NCI-H748 (cell line): ENCODE results near the gene LENG1.

Source experiments
- DNase-seq: peaks from one replicate; lab custom pipeline; 2025; ENCODE audit not compliant: unreplicated experiment; lab: John Stamatoyannopoulos, UW

The LENG1 gene

DNA sequence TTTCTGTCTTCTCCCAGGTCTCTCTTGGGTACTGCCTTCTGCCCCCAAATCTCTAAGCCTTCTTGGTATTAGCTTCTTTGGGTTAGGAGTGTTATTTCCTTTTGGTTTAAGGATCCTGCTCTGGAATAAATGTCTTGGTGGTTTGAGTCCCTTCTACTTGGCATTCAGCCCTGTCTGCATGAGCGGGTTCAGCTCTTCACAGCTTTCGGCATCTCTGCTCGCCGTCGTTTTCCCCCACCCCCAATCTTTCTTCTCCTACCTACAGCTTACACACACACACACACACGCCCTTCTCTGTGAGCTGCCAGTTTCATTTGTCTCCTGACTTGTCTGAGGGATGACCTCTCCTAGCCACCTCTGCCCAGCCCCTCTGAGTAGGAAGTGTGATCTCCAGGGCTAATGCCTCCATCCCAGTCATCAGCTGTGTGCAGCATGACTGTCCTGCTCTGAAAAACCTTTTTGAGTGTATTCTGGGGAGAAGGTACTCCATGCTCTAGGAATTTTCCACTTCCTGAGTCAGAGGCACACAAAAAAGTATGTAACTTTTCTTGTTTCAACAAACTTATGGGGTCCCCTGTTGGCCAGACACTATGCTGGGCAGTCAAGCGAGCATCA is 17.2 kb downstream of the LENG1 start:
- no peak for DNase-seq

DNA sequence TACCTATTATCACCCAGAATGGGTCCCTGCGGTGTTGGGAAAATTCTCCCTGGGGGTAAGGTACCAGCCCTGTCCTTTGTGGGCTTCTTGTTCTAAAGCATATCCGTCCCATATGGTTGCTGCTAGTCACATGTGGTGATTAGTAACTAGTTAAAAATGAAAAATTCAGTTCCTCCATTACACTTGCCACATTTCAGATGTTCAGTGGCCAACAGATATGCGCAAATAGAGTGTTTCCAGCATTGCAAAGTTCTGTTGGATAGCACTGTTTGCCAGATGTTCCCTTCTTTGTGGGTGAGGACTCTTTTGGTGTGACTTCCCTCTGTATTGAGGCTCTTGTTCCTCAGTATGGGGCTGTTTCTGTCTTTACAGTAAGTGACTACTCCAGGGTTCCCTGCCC is 18.2 kb downstream of the LENG1 start:
- no peak for DNase-seq

DNA sequence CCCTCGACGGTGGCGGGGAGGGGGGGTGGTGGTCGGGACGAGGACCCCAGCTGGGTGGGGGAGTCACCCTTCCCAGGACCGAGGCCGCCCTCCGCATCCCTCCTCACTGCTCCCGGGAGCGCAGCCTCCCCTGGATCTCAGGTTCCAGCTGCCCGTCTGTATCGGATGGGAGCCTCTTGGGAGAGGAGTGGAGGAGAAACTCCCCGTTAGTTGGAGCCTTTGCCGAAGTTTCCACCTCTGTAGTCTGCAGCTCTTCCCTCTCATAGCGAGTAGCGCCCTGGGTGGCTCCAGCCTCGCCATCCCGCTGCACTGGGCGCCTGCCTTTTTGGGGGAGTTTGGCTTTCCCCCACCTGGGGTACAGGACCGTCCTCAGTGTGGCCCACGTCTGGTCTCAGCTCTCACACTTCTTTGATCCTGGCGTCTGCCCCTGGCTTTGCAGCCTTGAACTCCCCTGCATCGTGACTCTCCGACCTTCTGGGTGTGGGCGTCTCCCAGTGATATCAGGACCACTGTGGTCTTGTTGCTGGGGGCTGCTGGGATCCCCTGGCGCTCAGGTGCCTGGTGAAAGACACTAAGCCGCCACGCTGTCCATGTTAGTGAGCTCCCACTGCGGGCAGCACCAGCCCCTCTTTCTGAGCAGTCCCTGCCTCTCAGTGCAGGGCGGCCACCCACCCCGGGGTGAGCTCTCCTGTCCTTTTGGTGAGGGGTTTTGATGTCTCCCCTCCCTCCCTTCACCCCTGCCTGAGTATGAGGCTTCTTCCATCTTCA is 20.8 kb downstream of the LENG1 start:
- DNase-seq: peak; percentile 48

DNA sequence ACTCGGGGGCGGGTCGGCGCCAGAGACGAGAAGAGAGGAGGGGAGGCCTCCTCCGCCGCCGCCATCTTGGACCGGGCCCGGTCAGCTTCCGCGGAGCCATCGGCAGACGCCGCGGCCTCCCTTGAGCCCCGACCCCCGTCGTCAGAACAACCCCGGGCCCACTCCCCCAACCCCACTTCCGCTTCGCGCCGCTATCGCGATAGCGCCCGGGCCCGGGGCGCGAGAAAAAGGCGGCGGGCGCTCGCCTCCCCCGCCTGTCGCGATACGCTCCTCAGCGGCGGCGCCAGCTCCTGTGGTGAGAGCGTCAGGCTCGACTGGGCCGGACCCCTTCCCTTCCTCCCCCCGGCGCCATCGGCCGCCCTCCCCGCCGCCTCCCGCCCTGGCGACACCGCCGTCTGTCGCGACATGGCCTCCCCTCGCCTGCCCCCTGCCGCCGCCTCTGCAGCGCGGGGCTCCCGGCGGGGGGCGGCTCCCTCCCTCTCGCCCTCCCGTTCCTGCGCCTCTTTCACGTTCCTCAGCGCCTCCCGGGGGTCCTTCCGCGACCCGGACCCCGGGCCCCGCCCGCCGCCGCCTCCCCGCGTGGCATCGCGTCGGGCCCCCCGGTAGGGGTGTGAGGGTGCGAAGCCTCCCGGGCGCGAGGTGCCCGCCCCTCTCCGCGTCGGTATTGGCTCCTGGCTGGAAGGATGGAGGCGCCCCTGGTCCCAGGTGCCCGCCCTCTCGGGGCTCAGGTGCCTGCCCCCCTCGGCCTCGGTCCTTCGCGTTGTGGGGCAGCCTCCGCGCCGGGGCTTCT is 21.6 kb downstream of the LENG1 start, which contains the start of gene CNOT3:
Gene CNOT3, plus strand, starts transcription at position 64 of the 790 bp plus-strand sequence. CDS start 5,217 bp downstream, outside the sequence.
- peak; percentile 48 for DNase-seq

DNA sequence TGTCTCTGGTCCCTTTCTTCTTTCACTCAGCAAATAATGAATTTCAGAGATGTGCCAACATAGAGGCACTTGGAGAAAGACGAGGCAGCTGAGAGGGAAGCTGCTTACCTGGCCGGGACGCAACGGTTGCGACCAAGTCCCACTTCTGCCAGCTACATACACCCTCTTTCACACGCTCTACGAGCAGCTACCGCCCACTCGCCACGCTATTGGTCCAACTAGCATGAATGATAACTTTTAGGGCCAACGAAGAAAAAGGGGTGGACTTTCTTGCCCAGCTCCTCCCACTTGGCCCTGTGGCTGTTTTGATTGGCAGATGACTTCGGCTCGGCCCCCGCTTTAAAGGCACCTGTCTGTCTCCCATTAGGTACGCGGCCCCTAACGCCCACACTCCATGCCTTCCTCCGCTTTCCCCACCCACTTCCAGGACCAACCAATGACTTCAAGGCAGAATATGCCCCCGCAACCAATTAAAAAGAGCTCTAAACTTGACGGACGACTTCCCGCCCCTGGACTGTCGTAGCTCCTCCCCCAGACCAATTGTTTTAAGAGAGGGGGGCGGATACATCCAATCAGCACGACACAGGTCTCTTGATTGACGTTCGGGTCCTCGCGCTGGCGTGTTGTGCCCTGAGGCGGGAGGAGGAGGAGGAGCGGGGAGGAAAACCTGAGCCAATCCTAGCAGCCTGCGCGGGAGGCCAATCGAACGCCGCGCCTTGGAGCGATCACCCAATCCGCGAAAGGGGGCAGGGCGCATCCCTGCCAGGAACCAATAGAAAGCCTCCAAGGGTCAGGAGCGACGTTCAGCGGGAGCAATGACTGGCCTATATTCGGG is 22.4 kb downstream of the LENG1 start:
- peak; percentile 100 for DNase-seq

DNA sequence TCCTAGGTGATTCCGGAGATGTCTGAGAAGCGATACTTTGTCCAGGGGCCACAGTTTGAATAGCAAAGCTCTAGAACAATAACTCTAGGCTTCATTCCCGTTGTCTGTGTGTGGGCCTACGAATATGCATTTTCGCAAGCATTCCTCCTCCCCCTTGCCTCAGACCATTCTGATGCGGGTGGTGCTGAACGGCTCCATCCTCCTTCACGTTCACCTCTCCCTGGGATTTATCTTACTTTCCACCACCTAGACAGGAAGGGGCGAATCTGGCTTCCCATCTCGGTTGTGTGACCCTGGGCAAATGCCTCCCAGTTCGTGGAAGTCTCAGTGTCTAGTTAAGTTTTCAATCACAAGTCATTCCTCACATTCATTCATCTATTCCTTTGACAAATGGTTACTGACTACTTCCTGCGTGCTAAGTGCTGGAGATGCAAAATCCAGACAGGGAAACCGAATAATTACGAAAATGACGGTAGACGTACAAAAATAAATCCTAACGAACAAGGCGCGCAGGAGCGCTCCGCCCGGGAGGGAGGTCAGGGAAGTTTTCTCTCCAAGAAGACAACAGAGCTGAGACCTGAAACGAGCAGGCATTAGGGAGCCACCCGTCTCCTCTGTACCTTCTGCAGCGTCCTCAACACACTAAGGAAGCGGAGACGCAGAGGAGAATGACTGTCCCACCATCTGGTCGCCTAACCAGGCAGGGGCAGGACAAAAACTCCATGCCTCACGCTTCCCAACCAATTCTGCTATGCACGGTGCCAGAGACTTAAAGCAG is 23.2 kb downstream of the LENG1 start:
- peak; percentile 72 for DNase-seq

DNA sequence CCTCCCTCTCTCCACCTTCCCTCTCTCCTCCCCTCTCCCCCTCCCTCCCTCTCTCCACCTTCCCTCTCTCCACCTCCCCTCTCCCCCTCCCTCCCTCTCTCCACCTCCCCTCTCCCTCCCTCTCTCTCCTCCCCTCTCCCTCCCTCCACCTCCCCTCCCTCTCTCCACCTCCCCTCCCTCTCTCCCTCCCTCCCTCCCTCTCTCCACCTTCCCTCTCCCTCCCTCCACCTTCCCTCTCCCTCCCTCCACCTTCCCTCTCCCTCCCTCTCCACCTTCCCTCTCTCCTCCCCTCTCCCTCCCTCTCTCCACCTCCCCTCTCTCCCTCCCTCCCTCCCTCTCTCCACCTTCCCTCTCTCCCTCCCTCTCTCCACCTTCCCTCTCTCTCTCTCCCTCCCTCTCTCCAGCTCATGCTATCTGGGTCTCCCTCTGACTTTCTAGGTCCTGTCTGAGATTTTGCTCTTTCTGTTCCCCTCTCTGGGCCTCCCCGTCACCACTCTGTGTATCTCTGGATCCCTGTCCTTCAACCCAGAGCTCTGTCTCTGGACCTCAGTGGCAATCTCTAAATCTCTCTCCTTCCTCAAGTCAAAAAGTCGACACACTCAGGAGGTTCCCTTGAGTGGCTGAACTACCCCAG is 25.4 kb downstream of the LENG1 start:
- no peak for DNase-seq

DNA sequence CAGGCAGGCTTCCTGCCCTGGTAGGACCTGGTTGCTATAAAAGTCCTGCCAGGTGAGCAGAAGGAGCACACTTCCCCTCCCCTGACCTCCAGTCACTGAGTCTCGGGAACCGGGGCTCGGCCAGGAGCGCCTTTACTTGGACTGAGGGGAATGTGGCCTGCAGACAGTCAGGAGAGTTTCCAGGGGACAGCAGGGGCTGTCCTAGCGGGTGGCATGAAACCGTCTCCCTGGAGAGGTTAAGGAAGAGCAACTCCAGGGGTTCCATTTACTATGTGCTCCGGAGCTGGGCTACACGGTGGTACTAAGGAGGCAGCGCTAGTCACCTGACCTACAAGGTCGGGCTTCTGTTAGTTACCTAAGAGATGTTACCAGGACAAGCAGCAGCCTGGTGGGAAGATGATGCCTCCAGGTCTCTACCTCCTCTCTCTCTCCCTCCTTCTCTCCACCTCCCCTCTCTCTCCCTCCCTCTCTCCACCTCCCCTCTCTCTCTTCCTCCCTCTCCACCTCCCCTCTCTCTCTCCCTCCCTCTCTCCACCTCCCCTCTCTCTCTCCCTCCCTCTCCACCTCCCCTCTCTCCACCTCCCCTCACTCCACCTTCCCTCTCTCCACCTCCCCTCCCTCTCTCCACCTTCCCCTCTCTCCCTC is 26.1 kb downstream of the LENG1 start:
- DNase-seq: peak; percentile 39

DNA sequence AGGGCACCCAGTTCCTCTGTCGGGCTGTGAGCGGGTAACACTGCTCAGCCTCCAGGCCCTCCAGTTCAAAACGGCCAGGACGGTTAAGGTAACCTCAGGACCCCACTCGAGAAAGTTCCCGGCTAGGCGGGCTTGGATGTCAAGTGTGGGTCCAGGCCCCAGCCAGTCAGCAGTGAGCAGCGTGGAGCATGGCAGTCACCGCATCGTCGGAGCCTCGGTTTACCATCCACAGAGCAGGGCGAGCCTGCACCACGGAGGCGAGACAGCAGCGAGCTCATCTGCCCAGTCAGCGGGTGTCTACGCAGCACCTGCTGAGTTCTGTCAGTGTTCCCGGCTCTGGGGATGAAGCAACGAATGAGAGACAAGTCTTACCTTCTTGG is 29.9 kb downstream of the LENG1 start:
- no peak for DNase-seq

DNA sequence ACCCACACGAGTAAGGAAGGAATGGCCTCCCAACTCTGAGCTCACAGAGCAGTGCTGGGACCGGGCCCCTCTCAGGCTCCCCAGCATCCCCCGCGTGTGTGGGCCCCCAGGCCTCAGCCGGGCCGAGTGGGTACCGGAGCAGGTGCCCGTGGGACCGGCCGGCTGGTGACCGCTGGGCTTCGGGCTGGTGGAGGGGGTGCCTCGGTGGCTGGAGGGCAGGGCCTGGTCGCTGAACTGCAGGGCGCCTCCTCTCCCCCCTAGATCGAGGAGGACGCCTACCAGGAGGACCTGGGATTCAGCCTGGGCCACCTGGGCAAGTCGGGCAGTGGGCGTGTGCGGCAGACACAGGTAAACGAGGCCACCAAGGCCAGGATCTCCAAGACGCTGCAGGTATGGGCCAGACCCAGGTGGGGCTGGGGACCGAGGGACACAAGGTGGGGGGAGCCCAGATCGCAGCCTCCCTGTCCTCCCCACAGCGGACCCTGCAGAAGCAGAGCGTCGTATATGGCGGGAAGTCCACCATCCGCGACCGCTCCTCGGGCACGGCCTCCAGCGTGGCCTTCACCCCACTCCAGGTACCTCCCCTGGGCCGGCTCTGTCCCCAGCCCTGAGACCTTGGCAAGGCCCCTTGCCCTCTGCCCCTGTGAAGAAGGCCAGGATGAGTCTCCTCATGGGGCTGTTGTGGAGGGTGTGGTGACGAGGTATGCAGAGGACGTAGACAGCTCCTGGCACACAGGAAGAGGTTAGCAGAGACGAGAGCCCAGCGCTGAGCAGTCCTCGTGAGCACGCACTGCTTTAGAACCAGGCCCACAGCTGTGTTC is 30.5 kb downstream of the LENG1 start:
- no peak for DNase-seq

DNA sequence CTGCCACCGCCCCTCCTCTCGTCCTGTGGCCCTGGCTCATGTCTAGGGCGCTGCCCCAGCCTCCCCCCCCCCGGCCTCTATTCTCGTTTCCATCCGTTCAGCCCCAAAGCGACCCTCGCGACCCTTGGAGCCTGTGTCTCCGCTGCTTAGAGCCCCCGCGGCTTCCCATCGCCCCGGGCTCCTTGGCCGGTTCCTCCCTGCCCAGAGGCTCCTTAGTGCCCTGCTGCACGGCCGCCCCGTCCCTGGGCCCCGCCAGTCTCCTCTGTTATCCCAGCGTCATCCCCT is 31.1 kb downstream of the LENG1 start:
- DNase-seq: no peak

DNA sequence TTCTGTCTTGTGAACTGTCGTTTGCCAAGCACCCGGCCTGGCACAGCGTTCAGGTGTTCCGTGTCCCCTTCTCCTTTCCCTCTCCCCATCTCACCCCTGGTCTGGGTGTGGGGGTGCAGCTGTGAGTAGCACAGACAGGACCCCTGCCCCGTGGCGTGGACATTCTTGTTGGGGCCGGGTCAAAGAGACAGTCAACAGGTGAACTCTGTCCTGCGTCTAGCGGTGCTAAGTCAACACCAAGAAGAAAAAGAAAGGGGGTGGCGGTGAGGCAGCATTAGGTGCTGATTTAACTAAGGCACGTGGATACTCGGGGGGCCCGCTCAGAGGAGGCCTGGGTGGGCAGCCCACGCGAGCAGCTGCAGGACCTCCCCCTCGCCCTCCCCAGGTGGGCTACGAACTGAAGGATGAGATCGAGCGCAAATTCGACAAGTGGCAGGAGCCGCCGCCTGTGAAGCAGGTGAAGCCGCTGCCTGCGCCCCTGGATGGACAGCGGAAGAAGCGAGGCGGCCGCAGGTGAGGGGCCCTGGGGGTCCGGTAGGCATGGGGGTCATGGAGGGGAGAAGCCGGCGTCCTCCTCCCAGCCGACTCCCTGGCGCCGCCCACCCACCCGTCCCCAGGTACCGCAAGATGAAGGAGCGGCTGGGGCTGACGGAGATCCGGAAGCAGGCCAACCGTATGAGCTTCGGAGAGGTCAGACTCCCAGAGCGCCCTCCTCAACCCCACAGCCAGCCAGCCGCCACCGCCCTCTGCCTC is 31.7 kb downstream of the LENG1 start:
- DNase-seq: no peak

DNA sequence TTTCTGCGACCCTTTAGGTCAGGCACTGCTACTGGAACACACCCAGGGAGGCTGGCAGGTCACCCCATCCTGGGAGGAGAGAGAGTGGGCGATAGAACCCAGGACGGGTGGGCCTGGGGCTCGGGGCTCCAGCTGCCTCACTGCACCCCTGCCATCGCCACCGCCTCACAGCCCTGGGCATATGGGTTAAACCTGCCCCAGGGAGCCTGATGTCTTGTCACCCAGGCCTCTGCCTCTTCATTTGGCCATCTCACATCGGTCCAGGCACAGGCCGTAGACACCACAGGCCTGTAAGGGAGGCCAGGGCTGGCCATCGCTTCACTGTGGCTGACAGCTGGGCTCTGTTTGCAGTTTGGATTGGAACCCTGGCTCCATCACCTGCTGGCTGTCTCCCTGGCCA is 33.8 kb downstream of the LENG1 start:
- DNase-seq: no peak

DNA sequence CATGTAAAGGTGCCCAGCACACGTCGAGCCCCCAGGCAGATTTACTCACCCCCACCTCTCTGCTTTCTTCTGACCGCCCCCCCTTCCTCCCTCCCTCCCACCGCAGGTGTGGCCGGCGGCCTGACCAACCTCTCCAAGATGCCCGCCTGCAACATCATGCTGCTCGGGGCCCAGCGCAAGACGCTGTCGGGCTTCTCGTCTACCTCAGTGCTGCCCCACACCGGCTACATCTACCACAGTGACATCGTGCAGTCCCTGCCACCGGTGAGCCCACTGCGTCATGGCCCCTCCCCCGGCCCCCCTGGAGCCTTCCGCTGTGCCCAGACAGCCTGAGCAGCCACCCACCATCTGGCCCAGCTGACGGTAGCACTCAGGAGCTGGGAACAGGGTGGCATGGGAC is 35.1 kb downstream of the LENG1 start:
- no peak for DNase-seq

DNA sequence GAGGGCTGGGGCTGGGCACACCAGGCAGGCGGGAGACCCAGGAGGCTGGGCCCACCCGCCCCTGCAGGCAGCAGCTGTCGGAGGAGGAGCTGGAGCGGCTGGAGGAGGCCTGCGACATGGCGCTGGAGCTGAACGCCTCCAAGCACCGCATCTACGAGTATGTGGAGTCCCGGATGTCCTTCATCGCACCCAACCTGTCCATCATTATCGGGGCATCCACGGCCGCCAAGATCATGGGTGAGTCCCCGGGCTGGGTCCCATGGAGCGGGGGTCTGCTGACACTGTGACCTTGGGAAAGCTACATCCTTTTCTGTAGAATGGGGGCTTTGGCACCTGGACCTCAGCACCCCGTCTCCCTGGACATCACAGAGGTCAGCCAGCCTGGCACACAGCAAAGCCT is 35.8 kb downstream of the LENG1 start:
- DNase-seq: no peak

DNA sequence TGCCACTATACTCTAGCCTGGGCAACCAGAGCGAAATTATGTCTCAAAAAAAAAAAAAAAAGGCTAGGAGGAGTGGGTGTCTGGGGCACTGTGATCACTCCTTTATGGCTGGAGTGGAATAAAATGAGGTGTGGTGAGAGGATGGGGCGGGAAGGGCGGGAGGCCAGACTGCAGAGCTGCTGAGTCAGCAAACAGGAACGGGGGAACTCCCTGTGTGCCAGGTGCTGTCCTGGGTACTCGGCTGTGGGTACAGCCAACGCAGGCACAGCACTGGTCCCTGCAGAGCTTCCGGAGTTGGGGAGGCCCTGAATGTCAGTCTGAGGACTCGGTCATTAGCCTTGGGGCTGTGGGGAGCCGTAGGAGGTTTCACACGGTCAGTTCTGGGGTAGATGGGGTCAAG is 38.3 kb downstream of the LENG1 start:
- no peak for DNase-seq

DNA sequence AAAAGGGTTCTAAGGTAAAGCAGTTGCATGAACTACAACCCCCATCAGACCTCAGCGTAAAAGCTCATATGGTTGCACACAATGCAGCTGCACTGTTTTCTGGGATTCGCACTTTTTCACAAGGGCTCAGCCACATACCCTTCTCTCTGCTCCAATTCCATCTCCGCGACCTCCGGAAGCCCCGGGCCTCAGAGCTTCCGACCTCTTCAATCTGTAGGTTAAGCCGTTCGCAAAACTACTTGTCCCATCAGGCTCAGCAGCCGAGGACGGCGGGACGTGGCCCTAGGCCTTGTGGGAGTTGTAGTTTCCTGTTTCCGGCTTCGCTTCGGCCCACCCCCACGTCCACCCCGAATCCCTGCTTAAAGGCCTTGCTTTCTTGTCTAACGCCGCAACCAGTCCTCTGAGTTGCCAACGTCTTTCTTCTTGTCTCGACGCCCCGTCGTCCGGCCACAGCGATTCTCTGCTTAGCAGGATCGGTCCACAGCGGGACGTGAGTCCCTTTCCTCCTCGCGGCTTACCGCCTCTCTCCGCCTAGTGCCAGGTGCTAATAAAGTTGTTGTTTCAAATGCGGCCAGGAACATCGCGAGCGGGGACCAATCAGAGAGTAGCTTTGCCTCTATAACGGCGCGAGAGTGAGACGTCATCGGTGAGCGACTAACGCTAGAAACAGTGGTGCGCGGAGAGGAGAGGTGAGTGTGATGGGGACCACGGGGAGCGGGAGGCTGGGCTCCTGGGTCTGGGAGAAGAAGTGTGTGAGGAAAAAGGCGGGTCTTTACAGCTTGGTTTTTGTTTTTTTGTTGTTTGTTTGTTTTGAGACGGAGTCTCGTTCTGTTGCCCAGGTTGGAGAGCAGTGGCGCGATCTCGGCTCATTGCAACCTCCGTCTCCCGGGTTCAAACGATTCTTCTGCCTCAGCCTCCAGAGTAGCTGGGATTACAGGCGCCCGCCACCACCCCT is 44.1 kb downstream of the LENG1 start, which contains the start of the genes PRPF31 and TFPT:
Gene PRPF31, plus strand, starts transcription at position 646 of the 955 bp plus-strand sequence. CDS start 2,525 bp downstream, outside the sequence.
Gene TFPT, minus strand, starts transcription at position 549 of the 955 bp plus-strand sequence. Its CDS starts 388 bp downstream, at position 161.
- peak; percentile 99 for DNase-seq
